NCI-H524 (cell line): Measurements from ENCODE around the gene C22orf39.
A peak's percentile ranks its signal among the peaks of the same experiment; 100 is the strongest.

ENCODE experiments used
- DNase-seq, 2 experiments: peaks; one replicate each; lab custom pipeline; 2025; lab: John Stamatoyannopoulos, UW

Gene C22orf39

DNA sequence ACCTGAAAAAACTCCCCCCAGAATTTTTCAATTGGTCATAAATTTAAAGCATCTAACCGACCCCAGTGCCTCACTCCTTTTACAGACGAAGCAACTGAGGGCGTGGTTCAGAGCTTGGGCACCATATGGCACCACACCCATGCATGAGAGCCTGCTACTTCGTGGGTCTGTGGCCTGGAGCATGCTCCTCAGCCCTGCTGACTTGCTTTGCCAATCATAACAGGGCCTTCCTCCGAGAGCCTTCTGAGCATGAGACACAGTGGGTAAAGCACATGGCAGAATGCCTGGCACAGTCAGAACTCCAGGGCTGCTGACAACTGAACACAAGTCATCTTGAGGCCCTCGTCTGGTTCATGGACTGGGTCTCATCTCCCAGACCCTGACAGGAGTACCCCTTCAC lies 49.3 kb downstream of the C22orf39 start:
- DNase-seq: peak; percentile 29 to 80

DNA sequence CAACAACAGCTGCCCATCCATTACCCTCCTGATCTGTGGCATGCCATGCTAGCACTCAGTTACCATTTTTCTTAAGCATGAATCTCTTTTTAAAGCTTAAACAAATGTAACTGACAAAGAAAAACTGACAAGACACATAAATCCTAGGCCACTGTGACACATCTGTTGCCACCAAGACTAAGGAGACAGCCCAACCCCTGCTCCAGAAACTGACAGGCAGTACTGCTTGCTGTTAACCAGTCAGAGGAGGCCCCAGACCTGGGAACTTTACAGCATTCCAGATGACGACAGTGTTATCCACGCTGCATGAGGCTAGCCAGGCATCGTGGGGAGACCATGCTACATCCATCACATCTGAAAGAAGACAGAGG lies 49.8 kb downstream of the C22orf39 start:
- DNase-seq: peak in 1 of 2 experiments; percentile 47

- peak in 1 of 2 experiments; percentile 50 for DNase-seq
Observed at GRCh38 chr22:19396934-19397733, 50.4 kb downstream of the C22orf39 start.

DNA sequence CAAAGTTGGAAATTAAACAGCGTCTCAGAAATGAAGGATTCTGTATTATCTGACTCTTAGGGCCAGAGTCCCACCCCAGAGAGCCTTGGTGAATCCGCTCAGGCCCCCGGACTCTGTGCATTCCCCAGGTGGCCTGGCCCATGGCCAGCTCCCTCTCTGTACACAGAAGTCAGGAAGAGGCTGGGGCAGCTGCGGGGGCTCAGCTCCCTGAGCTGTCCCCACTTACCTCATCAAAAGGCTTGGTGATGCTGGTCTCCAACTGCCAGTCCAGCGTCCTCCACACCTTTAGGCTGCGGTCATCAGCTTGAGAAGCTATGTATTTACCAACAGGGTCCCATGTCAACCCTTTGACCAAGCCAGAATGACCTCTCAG lies 51.0 kb downstream of the C22orf39 start:
- no peak for DNase-seq

DNA sequence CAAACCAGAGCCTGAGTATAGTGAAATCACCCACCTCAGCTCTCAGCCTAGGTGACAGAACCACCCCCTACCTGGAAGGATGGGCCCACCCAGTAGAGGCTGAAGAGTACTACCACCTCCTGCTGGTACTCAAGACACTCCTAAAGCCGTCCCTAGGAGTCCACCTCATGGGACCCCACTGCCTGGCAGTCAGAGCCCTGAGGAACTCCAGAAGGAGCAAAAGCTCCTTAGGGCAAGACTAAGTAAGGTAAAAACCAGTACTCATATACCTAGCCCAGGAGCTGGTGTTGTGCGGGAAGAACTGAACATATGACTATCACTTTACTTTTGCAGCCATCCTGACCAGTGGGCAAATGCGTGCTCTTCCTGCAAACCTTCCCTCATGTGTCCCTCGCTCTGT lies 52.2 kb downstream of the C22orf39 start:
- no peak for DNase-seq

- no peak for DNase-seq
Observed at GRCh38 chr22:19394274-19395050, 53.0 kb downstream of the C22orf39 start.

DNA sequence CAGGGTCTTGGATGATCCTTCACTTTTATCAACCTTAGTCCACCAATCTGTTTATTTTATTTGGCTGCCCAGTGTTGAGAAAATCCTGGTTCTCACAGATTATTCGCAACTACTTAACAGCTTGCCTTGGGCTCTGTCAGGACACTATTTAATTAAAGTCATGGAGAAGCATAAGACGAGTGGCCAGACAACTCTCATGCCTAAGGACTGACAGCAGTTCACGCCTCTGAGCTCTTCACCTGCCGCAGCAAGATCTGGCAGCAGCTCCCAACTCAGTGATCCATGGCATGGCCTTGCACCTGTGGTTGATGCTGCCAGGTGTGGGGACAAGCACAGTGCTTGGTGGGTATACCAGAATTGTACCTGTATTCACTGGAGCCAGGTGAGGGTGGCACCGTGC lies 53.8 kb downstream of the C22orf39 start:
- no peak for DNase-seq
